HG03103 (cell line): ENCODE data around the gene TMED4.

Experiments used
- ATAC-seq: cut with Tn5 transposase; IDR thresholded peaks from one replicate; pipeline ENCODE4 v1.9.1; 2021; ENCODE audit warnings: low read depth; ENCODE audit not compliant: unreplicated experiment

The TMED4 gene

DNA sequence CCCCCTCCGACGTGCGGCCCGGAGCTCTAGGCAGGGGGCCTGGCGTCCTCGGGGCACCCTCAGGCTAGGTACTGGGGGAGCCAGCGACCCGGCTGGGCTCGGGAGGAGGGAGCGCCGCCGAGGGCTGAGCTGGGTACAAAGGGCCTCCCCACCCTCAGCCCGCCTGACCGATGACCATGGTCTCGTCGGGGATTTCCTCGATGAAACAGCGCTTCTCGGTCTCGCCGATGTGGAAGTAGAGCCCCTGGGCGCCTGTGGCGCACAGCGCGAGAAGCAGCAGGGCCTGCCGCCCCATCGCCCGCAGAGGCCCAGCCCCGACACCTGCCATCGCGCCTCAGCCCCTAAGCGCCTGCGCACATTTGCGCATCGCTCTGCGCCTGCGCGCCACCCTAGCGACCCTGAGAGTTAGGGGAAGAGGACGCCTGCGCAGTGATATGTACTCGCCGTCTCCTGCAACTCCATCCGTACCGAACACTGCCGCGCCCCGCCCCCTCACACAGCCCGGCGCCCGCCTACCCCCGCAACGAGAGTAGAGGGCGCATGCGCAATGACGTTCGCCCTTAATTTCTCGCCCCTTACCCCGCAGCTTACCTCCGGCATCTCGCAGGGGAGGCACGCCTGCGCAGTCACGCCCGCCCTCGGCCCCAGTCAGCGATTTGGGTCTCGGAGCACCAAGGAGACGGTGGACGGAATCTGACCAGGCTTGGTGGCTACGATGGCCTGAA lies at the start of gene TMED4:
TMED4 (minus strand) TSS at position 353 of the 725 bp plus-strand sequence; CDS start at position 328, 25 bp downstream.
- peak; percentile 80 for ATAC-seq

DNA sequence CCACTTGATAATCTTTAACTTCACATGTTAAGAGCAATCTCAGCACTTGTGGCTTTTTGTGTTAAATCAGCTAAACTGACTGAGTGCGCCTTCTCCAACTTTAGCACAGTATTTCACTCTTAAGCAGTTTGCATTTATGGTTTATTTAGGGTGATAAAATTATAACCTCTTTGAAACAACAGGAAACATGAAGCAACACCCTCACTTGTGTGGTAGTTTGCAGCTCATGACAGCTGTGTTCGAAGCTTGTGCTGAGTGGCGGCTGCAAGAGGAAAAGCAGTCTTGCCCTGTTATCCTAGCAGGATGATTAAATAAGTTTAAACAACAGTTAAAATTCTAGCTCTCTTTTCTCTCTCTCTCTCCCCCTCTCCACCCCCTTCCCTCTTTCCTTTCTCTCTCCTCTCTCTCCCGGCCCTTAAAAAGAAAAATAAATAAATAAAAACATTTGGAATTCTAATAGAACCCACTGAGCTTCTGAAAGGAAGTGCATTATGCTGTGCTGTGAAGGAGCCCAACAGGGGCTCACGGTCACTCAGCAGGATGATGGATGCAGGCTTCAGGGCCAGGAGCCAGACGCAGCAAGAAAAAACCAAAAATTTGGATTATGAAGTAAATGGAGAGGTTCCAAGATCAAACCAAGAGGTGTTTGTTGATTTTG lies 49.6 kb upstream of the TMED4 start:
- no peak for ATAC-seq

DNA sequence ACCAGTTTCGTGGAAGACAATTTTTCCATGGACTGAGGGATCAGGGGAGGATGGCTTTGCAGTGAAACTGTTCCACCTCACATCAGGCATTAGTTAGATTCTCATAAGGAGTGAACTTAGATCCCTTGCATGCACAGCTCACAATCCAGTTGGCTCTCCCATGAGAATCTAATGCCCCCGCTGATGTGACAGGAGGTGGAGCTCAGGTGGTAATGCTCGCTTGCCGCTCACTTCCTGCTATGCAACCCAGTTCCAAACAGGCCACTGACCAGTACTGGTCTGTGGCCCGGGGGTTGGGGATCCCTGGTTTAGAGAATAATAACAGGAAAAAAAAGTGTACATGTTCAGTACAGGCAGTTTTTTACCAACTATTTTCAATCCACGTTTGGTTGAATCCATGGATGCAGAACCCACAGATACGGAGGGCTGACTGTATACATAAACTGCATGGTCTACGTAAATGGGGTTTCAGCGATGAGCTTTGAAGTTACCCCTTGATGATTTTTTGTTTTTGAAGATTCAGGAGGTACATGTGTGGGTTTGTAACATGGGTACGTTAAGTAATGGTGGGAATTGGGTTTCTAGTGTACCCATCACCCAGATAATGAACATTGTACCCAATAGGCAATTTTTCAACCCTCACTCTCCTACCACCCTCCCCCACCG lies 48.9 kb upstream of the TMED4 start:
- ATAC-seq = no peak

DNA sequence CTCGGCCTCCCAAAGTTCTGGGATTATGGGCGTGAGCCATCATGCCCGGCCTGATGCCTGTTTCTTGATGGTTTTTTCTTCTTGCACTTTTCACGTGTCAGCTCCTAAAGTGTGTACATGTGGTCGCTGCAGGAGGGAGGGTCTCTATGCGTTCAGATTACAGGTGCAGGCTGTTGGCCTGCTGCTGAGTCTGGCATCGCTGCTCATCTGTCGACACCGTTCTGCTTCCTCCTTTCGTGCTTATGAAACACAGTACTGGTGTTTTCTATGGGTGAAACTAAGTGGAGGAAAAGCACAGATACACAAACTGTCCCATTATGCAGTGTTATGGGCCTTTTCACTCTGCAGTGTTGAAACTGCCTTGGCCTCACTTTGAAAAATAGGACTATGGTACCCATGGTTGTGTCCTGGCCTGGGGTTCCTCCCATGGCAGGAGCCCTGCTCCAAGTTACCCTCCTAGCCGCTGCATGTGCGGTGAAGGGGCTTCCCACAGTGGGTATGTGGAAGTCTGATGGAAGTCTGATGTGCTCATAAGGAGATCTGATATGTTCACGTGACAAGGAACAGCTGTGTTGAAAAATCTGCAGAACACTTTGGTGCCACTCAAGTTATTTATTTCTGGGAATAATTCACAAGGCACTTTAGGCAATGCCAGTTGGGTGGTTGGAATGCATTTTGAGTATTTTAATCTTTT lies 47.9 kb upstream of the TMED4 start:
- ATAC-seq = no peak

DNA sequence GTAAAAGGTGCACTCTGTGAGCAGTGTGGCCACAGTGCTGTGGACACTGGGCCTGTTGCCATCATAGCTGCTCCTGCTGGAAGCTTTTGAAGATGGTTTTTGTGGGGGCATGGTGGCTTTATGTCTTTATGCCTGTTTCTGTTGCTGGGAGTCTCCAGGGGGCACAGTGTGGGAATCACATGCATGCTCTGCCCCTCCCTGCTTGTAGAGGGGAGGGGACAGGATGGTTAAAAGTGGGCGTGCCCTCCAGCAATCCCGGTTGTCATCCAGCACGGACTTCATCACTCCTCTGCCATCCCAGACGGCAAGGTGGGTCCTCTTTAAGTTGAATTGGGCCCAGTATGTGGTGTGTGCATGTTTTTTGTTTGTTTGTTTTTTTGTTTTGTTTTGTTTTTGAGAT lies 44.6 kb upstream of the TMED4 start:
- ATAC-seq = no peak

DNA sequence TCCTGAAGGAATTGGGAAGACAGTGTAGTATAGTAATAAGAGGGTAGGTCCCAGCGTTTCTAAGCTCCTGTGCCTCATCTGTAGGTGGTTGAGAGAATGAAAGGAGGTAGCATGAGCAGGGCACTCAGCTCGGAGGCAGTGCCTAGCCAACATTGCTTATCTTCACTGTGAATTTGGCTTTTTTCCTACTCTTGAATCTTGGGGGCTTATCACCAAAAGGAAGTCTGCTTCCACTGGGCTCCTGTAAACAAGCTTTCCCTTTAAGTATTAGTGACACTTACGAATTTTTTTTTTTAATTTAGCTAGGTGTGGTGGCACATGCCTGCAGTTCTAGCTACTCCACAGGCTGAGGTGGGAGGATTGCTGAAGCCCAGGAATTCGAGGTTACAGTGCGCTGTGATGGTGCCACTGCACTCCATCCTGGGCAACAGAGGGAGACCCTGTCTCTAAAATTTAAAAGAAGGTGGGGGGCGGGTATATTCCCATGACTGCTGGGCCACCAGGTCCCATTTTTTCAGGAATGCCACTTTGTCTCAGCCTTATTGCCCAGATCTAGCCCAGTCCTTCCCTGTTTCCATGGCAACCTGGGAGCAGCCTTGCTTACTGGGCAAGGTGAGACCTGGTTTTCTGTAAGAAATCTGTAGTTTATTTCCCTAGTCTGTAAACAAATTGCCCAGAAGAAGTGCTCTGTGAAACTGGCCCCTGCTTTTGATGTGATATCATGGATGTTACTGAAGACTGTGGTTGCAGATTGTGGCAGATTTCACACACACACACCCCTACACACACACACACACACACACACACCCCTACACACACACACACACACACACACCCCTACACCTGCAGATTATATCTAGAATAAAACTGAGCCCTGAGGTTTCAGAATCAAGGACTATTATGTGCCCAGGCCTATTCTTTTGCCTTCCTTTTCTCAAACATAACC lies 43.8 kb upstream of the TMED4 start:
- no peak for ATAC-seq

DNA sequence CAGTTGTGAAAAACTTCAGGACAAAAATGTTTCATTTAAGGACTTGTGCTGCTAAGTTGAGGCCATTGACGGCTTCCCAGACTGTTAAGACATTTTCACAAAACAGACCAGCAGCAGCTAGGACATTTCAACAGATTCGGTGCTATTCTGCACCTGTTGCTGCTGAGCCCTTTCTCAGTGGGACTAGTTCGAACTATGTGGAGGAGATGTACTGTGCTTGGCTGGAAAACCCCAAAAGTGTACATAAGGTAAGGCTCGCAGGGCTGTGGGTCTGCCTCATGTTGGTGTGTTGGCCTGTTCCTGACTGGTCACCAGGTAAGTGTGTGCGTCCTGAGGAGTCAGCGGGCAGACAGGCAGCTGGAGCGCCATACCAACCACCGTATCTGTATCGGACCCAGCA lies 42.3 kb upstream of the TMED4 start:
- no peak for ATAC-seq

DNA sequence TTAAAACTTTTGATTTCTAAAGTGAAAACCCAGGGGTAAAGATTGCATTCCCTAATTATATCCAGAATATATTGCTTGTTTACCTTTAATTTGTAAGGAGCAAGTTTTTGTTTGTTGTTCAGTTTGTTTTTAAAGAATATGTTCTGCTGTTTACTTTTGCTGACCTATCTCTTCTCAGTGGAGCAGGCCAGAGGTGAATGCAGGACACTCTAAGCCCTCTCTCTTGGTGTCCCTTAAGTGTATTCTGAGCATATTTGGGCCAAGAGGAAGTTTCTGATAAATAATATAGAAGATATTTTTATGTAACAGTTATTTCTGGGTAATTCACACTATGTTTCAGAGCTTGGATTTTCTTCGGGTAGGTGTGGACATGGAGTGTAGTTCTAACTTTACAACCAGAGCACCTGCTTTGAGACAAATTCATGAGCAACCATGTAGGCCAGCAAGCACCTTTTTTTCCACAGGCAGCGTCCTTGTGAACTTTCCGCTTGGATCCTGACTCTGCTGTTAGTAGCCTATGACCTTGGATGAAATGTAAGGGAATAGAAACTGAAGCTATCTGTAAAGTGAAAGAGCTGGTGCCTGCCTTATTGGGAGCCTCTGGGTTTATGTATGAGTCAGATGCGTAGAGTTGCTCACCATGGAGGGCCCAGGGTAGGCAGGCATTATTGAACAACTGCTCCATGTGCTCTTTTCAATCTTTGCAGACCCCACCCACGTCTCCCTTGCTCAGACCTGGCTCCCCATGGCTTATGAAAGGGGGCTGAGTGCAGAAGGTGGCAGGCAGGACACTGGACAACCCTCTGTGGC lies 40.5 kb upstream of the TMED4 start:
- no peak for ATAC-seq

DNA sequence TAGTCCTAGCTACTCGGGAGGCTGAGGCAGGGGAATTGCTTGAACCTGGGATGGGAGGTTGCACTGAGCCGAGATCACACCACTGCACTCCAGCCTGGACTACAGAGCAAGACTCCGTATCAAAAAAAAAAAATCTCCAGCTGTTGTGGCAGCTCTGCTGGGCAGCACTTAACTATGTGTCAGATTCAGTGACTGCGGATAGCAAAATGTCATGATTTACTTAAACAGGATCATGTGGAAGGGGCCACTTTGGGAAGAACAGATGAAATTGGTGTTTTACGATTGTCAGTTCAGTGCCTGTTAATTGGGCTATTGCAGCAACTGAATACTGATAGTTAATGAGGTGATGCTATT lies 39.7 kb upstream of the TMED4 start:
- ATAC-seq = no peak

DNA sequence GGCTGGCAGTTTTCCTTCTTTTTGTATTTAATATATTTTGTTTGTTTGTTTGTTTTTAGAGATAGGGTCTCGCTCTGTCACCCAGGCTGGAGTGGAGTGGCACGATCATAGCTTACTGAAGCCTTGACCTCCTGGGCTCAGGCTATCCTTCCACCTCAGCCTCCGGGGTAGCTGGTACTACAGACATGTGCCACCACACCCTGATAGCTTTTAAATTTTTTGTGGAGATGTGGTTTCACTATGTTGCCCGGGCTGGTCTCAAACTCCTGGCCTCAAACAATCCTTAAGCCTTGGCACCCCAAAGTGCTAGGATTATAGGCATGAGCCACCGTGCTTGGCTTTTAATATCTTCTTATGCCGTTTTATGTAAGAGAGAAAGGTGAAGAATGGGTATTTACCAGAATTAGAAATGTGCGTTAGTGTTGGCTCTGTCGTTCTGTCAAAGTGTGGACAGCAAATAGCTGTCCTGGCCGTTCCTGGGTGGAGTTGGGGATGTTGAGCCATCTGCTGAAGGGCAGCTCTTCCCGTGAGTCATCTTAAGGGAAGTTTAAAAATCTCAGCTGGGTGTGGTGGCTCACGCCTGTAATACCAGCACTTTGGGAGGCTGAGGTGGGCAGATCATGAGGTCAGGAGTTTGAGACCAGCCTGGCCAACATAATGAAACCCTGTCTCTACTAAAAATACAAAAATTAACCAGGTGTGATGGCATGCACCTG lies 39.2 kb upstream of the TMED4 start:
- no peak for ATAC-seq

DNA sequence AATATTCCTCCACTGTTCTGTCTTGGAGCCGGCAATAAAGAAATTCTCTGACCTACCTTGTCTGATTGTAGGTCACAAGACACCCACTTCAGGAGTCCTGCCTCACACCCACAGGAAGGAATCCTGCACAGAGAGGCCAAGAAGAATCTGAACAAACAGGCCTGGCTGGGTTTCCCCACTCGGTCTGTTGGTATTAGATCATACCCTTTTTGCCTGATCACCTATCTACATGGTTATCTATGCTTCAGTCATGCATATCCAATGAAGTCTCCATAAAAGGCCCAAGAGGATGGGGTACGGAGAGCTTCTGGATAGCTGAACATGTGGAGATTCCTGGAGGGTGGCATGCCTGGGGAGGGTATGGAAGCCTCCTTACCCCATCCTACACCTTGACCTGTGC lies 36.7 kb upstream of the TMED4 start:
- ATAC-seq = no peak

DNA sequence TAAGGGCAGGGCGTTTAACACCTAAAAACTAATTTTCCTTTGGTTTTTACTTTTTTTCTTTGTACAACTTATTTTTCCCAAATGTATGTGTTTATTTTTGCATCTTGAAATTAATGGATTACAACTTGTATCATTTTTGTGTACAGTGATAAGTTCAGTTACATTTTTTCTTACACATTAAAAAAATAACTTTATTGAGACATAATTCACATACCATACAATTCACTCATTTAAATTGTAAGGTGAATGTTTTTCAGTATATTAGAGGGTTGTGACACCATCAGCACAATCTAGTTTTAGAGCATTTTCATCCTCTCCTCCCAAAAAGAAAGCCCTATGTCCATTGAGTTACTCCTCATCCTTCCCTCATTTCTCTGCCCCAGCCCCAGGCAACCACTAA lies 36.0 kb upstream of the TMED4 start:
- no peak for ATAC-seq

DNA sequence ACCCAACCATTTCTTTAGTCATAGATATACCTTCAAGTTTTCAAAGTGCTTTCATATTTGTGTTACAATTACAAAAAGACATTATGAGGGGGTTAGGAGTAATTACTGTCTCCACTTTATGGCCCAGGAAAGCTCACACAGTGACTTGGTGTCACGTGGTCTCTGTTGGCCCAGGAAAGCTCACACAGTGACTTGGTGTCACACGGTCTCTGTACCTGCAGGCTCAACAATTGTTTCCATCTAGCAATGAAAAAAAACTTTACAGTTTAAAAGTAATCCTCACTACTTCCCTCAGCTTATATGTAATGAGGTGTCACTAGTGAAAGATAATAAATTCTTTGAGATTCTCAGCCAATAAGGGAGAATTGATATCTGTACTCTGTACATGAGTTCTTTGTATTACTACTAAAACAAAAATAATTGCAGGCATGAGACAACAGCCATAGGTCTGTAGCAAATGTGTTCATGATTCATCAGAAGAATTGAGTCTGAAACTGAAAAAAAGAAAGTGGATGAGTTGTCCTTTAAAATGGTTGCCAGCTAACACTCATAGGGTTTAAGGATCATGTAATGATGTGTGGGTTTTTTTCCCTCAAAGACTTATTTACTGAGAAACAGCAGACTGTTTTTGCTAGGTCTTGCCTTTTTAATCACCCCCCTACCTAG lies 35.3 kb upstream of the TMED4 start:
- ATAC-seq = no peak

DNA sequence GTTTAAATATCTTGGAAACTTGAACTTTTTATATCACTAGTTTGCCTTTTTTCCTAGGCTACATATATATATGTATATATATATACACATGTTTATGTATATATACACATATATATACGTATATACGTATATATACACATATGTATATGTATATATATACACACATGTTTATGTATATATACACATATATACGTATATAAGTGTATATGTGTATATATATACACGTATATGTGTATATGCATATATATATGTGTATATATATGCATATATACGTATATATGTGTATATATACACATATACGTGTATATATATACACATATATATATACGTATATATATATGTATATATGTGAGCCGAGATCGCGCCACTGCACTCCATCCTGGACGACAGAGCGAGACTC lies 34.5 kb upstream of the TMED4 start:
- no peak for ATAC-seq

DNA sequence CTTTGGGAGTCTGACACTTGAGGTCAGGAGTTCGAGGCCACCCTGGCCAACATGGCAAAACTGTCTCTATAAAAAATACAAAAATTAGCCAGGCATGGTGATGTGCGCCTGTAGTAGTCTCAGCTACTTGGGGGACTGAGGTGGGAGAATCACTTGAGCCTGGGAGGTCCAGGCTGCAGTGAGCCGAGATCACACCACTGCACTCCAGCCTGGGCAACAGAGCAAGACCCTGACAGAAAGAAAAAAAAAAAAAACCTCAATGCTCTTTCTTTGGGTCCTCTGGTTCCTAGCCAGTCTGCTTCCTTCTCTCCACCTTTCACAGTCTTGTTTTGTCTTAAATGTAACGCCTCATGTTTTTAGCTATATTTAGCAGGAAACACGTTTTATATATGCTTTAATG lies 33.8 kb upstream of the TMED4 start:
- no peak for ATAC-seq

DNA sequence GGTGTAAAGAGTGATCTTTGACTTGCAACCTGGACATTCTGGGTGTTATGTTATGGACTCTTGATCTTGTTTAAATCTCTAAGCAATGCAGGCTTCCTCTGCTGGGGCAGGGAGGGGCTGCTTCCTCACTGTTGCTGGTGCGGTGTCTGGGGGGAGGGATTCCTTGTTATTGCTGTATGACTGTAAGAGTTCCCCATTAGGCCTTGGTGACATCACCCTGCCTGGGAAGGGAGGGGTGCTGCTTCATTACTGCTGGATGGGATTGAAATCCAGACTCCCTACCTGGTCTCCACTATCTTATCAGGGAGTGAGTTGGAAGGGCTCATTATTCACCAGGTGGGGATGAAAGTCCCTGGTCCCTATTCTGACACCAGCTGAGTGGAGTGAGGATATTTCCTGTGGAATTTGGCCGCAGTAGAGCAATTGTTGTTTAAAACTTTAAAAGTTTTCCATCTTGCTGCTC lies 33.1 kb upstream of the TMED4 start:
- ATAC-seq = no peak

DNA sequence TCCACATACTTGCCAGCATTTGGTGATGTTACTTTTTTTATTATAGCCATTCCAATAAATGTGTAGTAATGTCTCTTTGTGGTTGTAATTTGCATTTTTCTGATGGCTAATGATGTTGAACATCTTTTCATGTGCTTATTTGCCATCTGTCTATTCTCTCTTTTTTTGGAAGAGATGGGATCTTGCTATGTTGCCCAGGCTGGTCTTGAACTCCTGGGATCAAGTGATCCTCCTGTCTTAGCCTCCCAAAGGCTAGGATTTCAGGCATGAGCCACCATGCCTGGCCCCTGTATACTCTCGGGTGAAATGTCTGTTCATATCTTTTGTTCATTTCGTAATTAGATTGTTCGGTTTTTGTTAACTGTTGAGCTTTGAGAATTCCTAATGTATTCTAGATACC lies 27.8 kb upstream of the TMED4 start:
- ATAC-seq = no peak
